ENCODE results near the gene IFNL2. TPM values are rescaled to one million over a fixed set of nuclear protein-coding genes. Genes with fewer than 3 reads are reported as not detected.
A peak's percentile ranks its signal among the peaks of the same experiment; 100 is the strongest.
"Not testable (repeated sequence)": the region's sequence is repeated elsewhere in the genome, so short reads cannot be mapped to it uniquely, and the experiment has no call there.

Gene IFNL2
- total and polyA plus RNA-seq, 2 of the 4 experiments (the other 2 are of a cell fraction) = not detected

DNA sequence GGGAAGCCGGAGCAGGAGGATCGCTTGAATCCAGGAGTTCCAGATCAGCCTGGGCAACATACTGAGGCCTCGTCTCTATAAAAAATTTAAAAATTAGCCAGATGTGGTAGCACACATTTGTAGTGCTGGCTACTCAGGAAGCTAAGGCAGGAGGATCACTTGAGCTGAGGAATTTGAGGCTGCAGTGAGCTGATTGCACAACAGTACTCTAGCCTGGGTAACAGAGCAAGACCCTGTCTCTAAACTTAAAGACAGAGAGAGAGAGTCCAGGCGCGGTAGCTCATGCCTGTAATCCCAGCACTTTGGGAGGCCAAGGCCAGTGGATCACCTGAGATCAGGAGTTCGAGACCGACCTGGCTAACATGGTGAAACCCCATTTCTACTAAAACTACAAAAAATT, 27.8 kb upstream of the IFNL2 start:
- Histone ChIP-seq H3K23ac (ENCODE audit: low read depth, low read length) (no peak overlapping the region), H4K8ac (ENCODE audit: low read depth in 2 of 2, low read length in 2 of 2) (no peak overlapping the region), H3K9ac (ENCODE audit: low read depth, low read length) (no peak overlapping the region), H2AK5ac (ENCODE audit: low read depth, low read length) (no peak overlapping the region), H3K79me1 (ENCODE audit: low read depth in 1 of 2, low read length in 2 of 2) (no peaks in the 10 kb centered on the region), H3K56ac (ENCODE audit: extremely low read depth, insufficient read depth, low read length) (no peak overlapping the region), H3K9me3 (ENCODE audit: control insufficient read depth, insufficient read depth, low read length) (no peaks in the 10 kb centered on the region), H2BK20ac (ENCODE audit: low read depth, low read length) (no peak overlapping the region), H3K4me2 (ENCODE audit: low read depth, low read length) (no peak overlapping the region), H3K4me1 (ENCODE audit: control insufficient read depth, insufficient read depth, low read length) (no peaks in the 10 kb centered on the region), H3K14ac (replicated peaks; ENCODE audit: low read depth, low read length) (no peak overlapping the region), H2BK120ac (ENCODE audit: low read depth, low read length) (no peak overlapping the region), H2AK9ac (replicated peaks; ENCODE audit: low read depth, low read length, poor library complexity) (no peak overlapping the region), H2BK5ac (ENCODE audit: low read depth, low read length, poor library complexity, severe bottlenecking) (no peak overlapping the region), H3K9me1 (ENCODE audit: insufficient read depth, low read length) (no peaks in the 10 kb centered on the region), H3K27me3 (ENCODE audit: control insufficient read depth, insufficient read depth, low read length) (peaks cover 26% of the 10 kb centered on the region), H4K91ac (ENCODE audit: insufficient read depth, low read depth, low read length) (no peak overlapping the region), H3K4me3 (ENCODE audit: insufficient read depth, low read depth, low read length) (no peak overlapping the region), H3K4ac (ENCODE audit: low read depth, low read length) (no peak overlapping the region), H4K5ac (ENCODE audit: low read depth, low read length) (no peak overlapping the region), H3K36me3 (ENCODE audit: control insufficient read depth, insufficient read depth, low read length) (no peaks in the 10 kb centered on the region), H2AFZ (replicated peaks; ENCODE audit: low read length, poor library complexity) (no peak overlapping the region), H2BK15ac (ENCODE audit: low read depth, low read length) (no peak overlapping the region), H3K27ac (ENCODE audit: insufficient read depth, low read length) (no peak overlapping the region), H3K18ac (ENCODE audit: low read depth, low read length) (no peak overlapping the region), H4K20me1 (ENCODE audit: insufficient read depth, low read length) (no peaks in the 10 kb centered on the region)
- POLR2A ChIA-PET (ENCODE audit: unreplicated experiment) = no interaction called here
- in situ Hi-C loops (cut with MboI; ENCODE audit: low sequenced_read_pairs) (no loop called here), dilution Hi-C loops (cut with HindIII; ENCODE audit: low sequenced_read_pairs, unreplicated experiment) (no loop called here), intact Hi-C loops (cut with micrococcal nuclease) (no loop called here)
- no CpG with 5 or more reads among the region's 7 CpGs for WGBS, 2 experiments (ENCODE audit: extremely low coverage in 2 of 2, insufficient read length in 1 of 2)
- ATAC-seq (ENCODE audit: low read depth) (no peak), DNase-seq (no peak)
- no TSS peak for BruUV-seq (replicated peaks)
- TF ChIP-seq, protein P1, sequence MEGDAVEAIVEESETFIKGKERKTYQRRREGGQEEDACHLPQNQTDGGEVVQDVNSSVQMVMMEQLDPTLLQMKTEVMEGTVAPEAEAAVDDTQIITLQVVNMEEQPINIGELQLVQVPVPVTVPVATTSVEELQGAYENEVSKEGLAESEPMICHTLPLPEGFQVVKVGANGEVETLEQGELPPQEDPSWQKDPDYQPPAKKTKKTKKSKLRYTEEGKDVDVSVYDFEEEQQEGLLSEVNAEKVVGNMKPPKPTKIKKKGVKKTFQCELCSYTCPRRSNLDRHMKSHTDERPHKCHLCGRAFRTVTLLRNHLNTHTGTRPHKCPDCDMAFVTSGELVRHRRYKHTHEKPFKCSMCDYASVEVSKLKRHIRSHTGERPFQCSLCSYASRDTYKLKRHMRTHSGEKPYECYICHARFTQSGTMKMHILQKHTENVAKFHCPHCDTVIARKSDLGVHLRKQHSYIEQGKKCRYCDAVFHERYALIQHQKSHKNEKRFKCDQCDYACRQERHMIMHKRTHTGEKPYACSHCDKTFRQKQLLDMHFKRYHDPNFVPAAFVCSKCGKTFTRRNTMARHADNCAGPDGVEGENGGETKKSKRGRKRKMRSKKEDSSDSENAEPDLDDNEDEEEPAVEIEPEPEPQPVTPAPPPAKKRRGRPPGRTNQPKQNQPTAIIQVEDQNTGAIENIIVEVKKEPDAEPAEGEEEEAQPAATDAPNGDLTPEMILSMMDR (conservative IDR thresholded peaks at IDR 0.05; ENCODE audit: low read depth, low read length) = no peak
- TF ChIP-seq CEBPB (IDR thresholded peaks at IDR 0.05; ENCODE audit: low read depth, low read length) = peak; percentile 53
- CTCF ChIA-PET = no interaction called here

- H2BK15ac ChIP-seq (ENCODE audit: low read depth, low read length); H2AK5ac ChIP-seq (ENCODE audit: low read depth, low read length); H3K9me1 ChIP-seq (ENCODE audit: insufficient read depth, low read length); ATAC-seq (ENCODE audit: low read depth); H3K9ac ChIP-seq (ENCODE audit: low read depth, low read length); H3K4me1 ChIP-seq (ENCODE audit: control insufficient read depth, insufficient read depth, low read length); H3K36me3 ChIP-seq (ENCODE audit: control insufficient read depth, insufficient read depth, low read length); H3K4me3 ChIP-seq (ENCODE audit: insufficient read depth, low read depth, low read length); H3K4me2 ChIP-seq (ENCODE audit: low read depth, low read length); dilution Hi-C loops (cut with HindIII; ENCODE audit: low sequenced_read_pairs, unreplicated experiment); H2BK120ac ChIP-seq (ENCODE audit: low read depth, low read length); in situ Hi-C loops (cut with MboI; ENCODE audit: low sequenced_read_pairs); POLR2A ChIA-PET (ENCODE audit: unreplicated experiment); H2AFZ ChIP-seq (replicated peaks; ENCODE audit: low read length, poor library complexity); DNase-seq; H2BK5ac ChIP-seq (ENCODE audit: low read depth, low read length, poor library complexity, severe bottlenecking); H3K79me1 ChIP-seq (ENCODE audit: low read depth in 1 of 2, low read length in 2 of 2); BruUV-seq (replicated peaks); H2BK20ac ChIP-seq (ENCODE audit: low read depth, low read length); H4K20me1 ChIP-seq (ENCODE audit: insufficient read depth, low read length); H3K18ac ChIP-seq (ENCODE audit: low read depth, low read length); intact Hi-C loops (cut with micrococcal nuclease); H3K23ac ChIP-seq (ENCODE audit: low read depth, low read length); H3K56ac ChIP-seq (ENCODE audit: extremely low read depth, insufficient read depth, low read length); H3K14ac ChIP-seq (replicated peaks; ENCODE audit: low read depth, low read length); H2AK9ac ChIP-seq (replicated peaks; ENCODE audit: low read depth, low read length, poor library complexity); H4K5ac ChIP-seq (ENCODE audit: low read depth, low read length); H3K4ac ChIP-seq (ENCODE audit: low read depth, low read length); H4K8ac ChIP-seq (ENCODE audit: low read depth in 2 of 2, low read length in 2 of 2); H3K27ac ChIP-seq (ENCODE audit: insufficient read depth, low read length); H3K9me3 ChIP-seq (ENCODE audit: control insufficient read depth, insufficient read depth, low read length); CTCF ChIA-PET; H4K91ac ChIP-seq (ENCODE audit: insufficient read depth, low read depth, low read length): not testable (repeated sequence)
- WGBS, 2 experiments (ENCODE audit: extremely low coverage in 2 of 2, insufficient read length in 1 of 2) = 100% methylated on average over 1 of the region's 13 CpGs; no CpG with 5 or more reads in 1 of the 2 experiments
- H3K27me3 ChIP-seq (ENCODE audit: control insufficient read depth, insufficient read depth, low read length) = peaks cover 33% of the 10 kb centered on the region
Observed at GRCh38 chr19:39243741-39244140, 24.5 kb upstream of the IFNL2 start.
